GM23338 (cell line): ENCODE data around the gene RHEX. TPM values are rescaled to one million over a fixed set of nuclear protein-coding genes. Genes with fewer than 3 reads are reported as not detected.

Source experiments
- ATAC-seq: fragments of 200-7000 bp; cut with Tn5 transposase; 3 replicates; pipeline ENCODE4 v1.9.1; 2020
- DNase-seq: peaks from one replicate; pipeline ENCODE4 v3.0.0-alpha.2; 2015; ENCODE audit warnings: low spot score
- H2AFZ ChIP-seq: fragments of 200-600 bp; sonication (generic); 2 replicates; pipeline ENCODE4 v1.8.0; 2016; ENCODE audit warnings: antibody characterized with exemption, mild to moderate bottlenecking, moderate library complexity
- H3F3A ChIP-seq: fragments of 200-600 bp; sonication (generic); replicated peaks from 2 replicates; pipeline ENCODE4 v1.8.0; 2017; ENCODE audit warnings: antibody characterized with exemption, mixed run types, low read depth
- H3K27ac ChIP-seq: fragments of 200-600 bp; sonication (generic); 2 replicates; pipeline ENCODE4 v1.6.1; 2016; ENCODE audit warnings: low read depth
- H3K27me3 ChIP-seq: fragments of 200-600 bp; sonication (generic); 2 replicates; pipeline ENCODE4 v1.8.0; 2016; ENCODE audit warnings: mild to moderate bottlenecking, mixed run types, moderate library complexity; ENCODE audit not compliant: insufficient read depth
- H3K36me3 ChIP-seq: fragments of 200-600 bp; sonication (generic); 2 replicates; pipeline ENCODE4 v1.8.0; 2016; ENCODE audit warnings: mild to moderate bottlenecking; ENCODE audit not compliant: insufficient read depth
- H3K4me1 ChIP-seq: fragments of 200-600 bp; sonication (generic); 2 replicates; pipeline ENCODE4 v1.8.0; 2016; ENCODE audit warnings: mild to moderate bottlenecking, moderate library complexity; ENCODE audit not compliant: insufficient read depth
- H3K4me2 ChIP-seq: fragments of 200-600 bp; sonication (generic); 2 replicates; pipeline ENCODE4 v1.7.1; 2017; ENCODE audit warnings: mixed run types
- H3K4me3 ChIP-seq: fragments of 200-600 bp; sonication (generic); 2 replicates; pipeline ENCODE4 v1.6.1; 2016; ENCODE audit warnings: mixed run types
- H3K79me2 ChIP-seq: fragments of 200-600 bp; sonication (generic); replicated peaks from 2 replicates; pipeline ENCODE4 v1.8.0; 2017; ENCODE audit warnings: mild to moderate bottlenecking; ENCODE audit not compliant: insufficient read depth
- H3K9me2 ChIP-seq: fragments of 200-600 bp; sonication (generic); 2 replicates; pipeline ENCODE4 v1.8.0; 2017; ENCODE audit not compliant: insufficient read depth
- H4K20me1 ChIP-seq: fragments of 200-600 bp; sonication (generic); replicated peaks from 2 replicates; pipeline ENCODE4 v1.8.0; 2017; ENCODE audit warnings: mild to moderate bottlenecking; ENCODE audit not compliant: insufficient read depth
- H3K27ac Mint-ChIP-seq: 2 replicates; pipeline ENCODE4 v1.8.0; 2020; ENCODE audit warnings: inconsistent platforms, mild to moderate bottlenecking, moderate library complexity, mixed read lengths
- H3K27me3 Mint-ChIP-seq: 3 replicates; pipeline ENCODE4 v1.8.0; 2022; ENCODE audit warnings: low read depth, mild to moderate bottlenecking, moderate library complexity, mixed read lengths, inconsistent platforms; ENCODE audit not compliant: insufficient read depth, poor library complexity
- H3K36me3 Mint-ChIP-seq: 3 replicates; pipeline ENCODE4 v1.8.0; 2021; ENCODE audit warnings: low read depth, mild to moderate bottlenecking, inconsistent platforms, moderate library complexity, mixed read lengths
- H3K4me1 Mint-ChIP-seq: 3 replicates; pipeline ENCODE4 v1.8.0; 2020; ENCODE audit warnings: mild to moderate bottlenecking, inconsistent platforms, mixed read lengths
- H3K4me3 Mint-ChIP-seq: 3 replicates; pipeline ENCODE4 v1.8.0; 2021; ENCODE audit warnings: moderate library complexity, mild to moderate bottlenecking, inconsistent platforms, mixed read lengths
- H3K9me3 Mint-ChIP-seq: 3 replicates; pipeline ENCODE4 v1.8.0; 2020; ENCODE audit warnings: moderate library complexity, mild to moderate bottlenecking, inconsistent platforms, mixed read lengths
- CREB1 ChIP-seq: fragments of 250-450 bp; sonication (Bioruptor Pico); IDR thresholded peaks from 2 replicates; pipeline ENCODE4 v1.5.0; 2020; ENCODE audit warnings: low read depth, mild to moderate bottlenecking, moderate library complexity
- ETS1 ChIP-seq: IDR thresholded peaks from 2 replicates; pipeline ENCODE4 v1.6.1; 2016; ENCODE audit warnings: antibody characterized with exemption
- EZH2 ChIP-seq: fragments of 200-600 bp; sonication (generic); IDR thresholded peaks from one replicate; pipeline ENCODE4 v1.8.0; 2017; ENCODE audit warnings: antibody characterized with exemption, mild to moderate bottlenecking, low read depth; ENCODE audit not compliant: unreplicated experiment
- EZH2phosphoT487 ChIP-seq: fragments of 200-600 bp; sonication (generic); IDR thresholded peaks from one replicate; pipeline ENCODE4 v1.8.1; 2018; ENCODE audit warnings: antibody characterized with exemption; ENCODE audit not compliant: unreplicated experiment
- JUNB ChIP-seq: IDR thresholded peaks from one replicate; pipeline ENCODE4 v1.6.1; 2016; ENCODE audit warnings: antibody characterized with exemption; ENCODE audit not compliant: unreplicated experiment
- NANOG ChIP-seq: IDR thresholded peaks from 2 replicates; pipeline ENCODE4 v1.6.1; 2016; ENCODE audit warnings: antibody characterized with exemption, borderline replicate concordance
- POLR2AphosphoS5 ChIP-seq: IDR thresholded peaks from 2 replicates; pipeline ENCODE4 v1.6.1; 2016; ENCODE audit warnings: antibody characterized with exemption, low read depth
- REST ChIP-seq: IDR thresholded peaks from one replicate; pipeline ENCODE4 v1.6.1; 2018; ENCODE audit warnings: antibody characterized with exemption; ENCODE audit not compliant: unreplicated experiment
- STAT1 ChIP-seq: IDR thresholded peaks from one replicate; pipeline ENCODE4 v1.6.1; 2016; ENCODE audit warnings: antibody characterized with exemption; ENCODE audit not compliant: unreplicated experiment
- ZNF114 ChIP-seq: fragments of 250-450 bp; sonication (Bioruptor Pico); IDR thresholded peaks from 2 replicates; pipeline ENCODE4 v1.5.0; 2020; ENCODE audit warnings: mild to moderate bottlenecking, moderate library complexity
- ZNF331 ChIP-seq: fragments of 250-450 bp; sonication (Bioruptor Pico); IDR thresholded peaks from 2 replicates; pipeline ENCODE4 v1.5.0; 2020; ENCODE audit warnings: low read depth, mild to moderate bottlenecking, moderate library complexity
- ZNF462 ChIP-seq: fragments of 250-450 bp; sonication (Bioruptor Pico); IDR thresholded peaks from 2 replicates; pipeline ENCODE4 v1.5.0; 2020; ENCODE audit warnings: mild to moderate bottlenecking, moderate library complexity
- polyA plus RNA-seq: library from polyadenylated mRNA; unstranded; fragments of >200 nt; fragmentation: Nextera tagmentation; extraction: Ambion mirVana; gene quantifications from 2 replicates; pipeline ENCODE4 v1.2.1, GENCODE V29; 2016
- total RNA-seq: library from RNA; depleted of rRNA; stranded (reverse); fragments of >200 nt; shearing (Covaris generic); gene quantifications from 2 replicates; pipeline ENCODE4 v1.2.3, GENCODE V29; 2014
- TF ChIP-seq, protein P1 (sequence below), 2 experiments: fragments of 200-600 bp in 1 of 2; sonication (generic) in 1 of 2; conservative IDR thresholded peaks; 2 replicates each; pipeline versions ENCODE4 v1.5.1 to v1.6.1; 2016 to 2017; ENCODE audit warnings: antibody characterized with exemption in 2 of 2, low read depth in 2 of 2, mild to moderate bottlenecking in 2 of 2, moderate library complexity in 1 of 2

The RHEX gene
- total and polyA plus RNA-seq, 2 experiments from 2014 or later: not detected

GRCh38 chr1:206103979-206104378 is 51.0 kb downstream of the RHEX start:
- no peak for DNase-seq
- TF ChIP-seq ZNF462: no peak
- no peak for TF ChIP-seq EZH2phosphoT487
- no peak for TF ChIP-seq REST
- no peak for TF ChIP-seq EZH2
- no peak for TF ChIP-seq ZNF331 (CRISPR knock-in tag)
- TF ChIP-seq, protein P1, sequence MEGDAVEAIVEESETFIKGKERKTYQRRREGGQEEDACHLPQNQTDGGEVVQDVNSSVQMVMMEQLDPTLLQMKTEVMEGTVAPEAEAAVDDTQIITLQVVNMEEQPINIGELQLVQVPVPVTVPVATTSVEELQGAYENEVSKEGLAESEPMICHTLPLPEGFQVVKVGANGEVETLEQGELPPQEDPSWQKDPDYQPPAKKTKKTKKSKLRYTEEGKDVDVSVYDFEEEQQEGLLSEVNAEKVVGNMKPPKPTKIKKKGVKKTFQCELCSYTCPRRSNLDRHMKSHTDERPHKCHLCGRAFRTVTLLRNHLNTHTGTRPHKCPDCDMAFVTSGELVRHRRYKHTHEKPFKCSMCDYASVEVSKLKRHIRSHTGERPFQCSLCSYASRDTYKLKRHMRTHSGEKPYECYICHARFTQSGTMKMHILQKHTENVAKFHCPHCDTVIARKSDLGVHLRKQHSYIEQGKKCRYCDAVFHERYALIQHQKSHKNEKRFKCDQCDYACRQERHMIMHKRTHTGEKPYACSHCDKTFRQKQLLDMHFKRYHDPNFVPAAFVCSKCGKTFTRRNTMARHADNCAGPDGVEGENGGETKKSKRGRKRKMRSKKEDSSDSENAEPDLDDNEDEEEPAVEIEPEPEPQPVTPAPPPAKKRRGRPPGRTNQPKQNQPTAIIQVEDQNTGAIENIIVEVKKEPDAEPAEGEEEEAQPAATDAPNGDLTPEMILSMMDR (conservative IDR thresholded peaks at IDR 0.05; ENCODE audit: low read depth in 2 of 2): no peak
- TF ChIP-seq NANOG: no peak
- TF ChIP-seq CREB1 (CRISPR knock-in tag): no peak
- TF ChIP-seq ZNF114 (CRISPR knock-in tag): no peak
- TF ChIP-seq ETS1: no peak
- no peak for TF ChIP-seq STAT1
- TF ChIP-seq POLR2AphosphoS5: no peak
- TF ChIP-seq JUNB: no peak
- Histone ChIP-seq H4K20me1 (no peaks in the 10 kb centered on the region), H3F3A (no peaks in the 10 kb centered on the region), H2AFZ (no peak overlapping the region), H3K9me2 (no peaks in the 10 kb centered on the region), H3K27me3 (no peaks in the 10 kb centered on the region), H3K27ac (no peak overlapping the region), H3K36me3 (no peaks in the 10 kb centered on the region), H3K4me2 (no peak overlapping the region), H3K4me1 (no peaks in the 10 kb centered on the region), H3K4me3 (no peak overlapping the region), H3K79me2 (no peaks in the 10 kb centered on the region)
- Mint-ChIP-seq H3K27me3 (peaks cover 5% of the 10 kb centered on the region), H3K9me3 (no peaks in the 10 kb centered on the region), H3K36me3 (no peaks in the 10 kb centered on the region), H3K4me3 (no peak overlapping the region), H3K27ac (no peak overlapping the region), H3K4me1 (no peaks in the 10 kb centered on the region)
- no peak for ATAC-seq
